DMS53 (cell line): ENCODE data around the gene TMED10.
"Not testable (repeated sequence)": the region's sequence is repeated elsewhere in the genome, so short reads cannot be mapped to it uniquely, and the experiment has no call there.

ENCODE experiments used
- DNase-seq: peaks from one replicate; lab custom pipeline; 2025; lab: John Stamatoyannopoulos, UW

TMED10 gene

DNA sequence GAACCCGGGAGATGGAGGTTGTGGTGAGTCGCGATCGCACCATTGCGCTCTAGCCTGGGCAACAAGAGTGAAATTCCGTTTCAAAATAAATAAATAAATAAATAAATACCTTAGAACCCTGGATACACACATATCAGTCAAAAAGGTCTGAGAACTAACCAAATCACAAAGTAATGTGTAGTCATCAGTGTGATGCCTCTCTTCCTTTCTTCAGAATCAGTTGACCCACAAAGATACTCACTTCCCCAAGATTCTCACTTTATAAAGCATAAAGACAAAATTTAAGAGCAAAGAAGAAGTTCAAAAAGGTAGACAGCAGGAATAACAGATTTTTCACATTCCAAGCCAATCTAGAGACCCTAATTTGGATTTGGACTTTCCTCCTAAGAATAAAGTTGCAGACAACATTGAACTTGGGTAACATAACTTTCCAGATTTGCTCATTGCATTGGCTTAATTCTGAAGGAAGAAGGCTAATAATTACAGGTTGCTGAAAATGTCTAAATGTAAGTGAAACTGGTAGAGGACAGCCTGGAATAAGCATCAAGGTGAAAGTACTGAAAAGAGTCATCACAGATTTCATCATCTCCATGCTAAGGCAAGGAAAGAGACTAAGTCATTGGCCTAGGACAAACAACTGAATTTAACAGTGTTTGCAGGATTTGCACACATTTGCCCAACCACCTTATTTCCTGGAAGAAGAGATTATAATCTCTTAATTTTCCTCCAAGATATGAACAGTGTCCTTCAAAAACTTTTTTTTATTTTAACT is 17.4 kb downstream of the TMED10 start:
- no peak for DNase-seq

DNA sequence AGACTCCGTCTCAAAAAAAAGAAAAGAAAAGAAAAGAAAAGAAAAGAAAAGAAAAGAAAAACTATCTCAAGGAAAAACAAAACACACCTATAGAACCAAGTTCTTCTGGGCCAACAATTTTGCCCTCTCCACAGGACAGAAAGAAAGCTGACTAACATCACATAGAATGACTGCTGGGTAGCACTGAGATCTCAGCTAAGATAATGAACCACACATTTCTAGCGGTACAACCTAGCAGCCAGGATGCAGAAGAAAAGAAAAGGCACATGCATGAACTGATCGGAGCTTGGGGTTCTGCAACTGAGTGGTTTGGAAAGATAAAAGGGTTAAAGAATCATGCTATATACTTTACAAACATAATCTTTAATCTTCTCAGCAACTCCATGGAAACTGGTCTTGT is 19.5 kb downstream of the TMED10 start:
- DNase-seq, result no peak

DNA sequence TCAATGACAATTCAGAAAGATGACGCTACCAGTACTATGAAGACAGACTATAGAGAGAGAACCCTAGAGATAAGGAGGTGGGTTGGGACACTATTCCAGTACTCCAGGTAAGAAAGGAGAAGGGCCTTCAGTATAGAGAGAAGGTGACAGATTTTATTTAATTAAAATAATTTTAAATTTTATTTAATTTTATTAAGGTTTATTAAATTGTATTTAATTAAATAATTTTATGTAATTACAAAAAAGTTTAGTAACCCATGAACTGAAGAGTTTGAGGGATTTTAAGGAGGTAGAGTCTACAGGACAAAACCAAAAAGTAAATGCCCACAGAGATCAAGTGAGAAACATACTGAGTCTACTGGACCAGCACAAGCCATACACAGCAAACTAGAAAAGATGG is 20.3 kb downstream of the TMED10 start:
- DNase-seq, result no peak

DNA sequence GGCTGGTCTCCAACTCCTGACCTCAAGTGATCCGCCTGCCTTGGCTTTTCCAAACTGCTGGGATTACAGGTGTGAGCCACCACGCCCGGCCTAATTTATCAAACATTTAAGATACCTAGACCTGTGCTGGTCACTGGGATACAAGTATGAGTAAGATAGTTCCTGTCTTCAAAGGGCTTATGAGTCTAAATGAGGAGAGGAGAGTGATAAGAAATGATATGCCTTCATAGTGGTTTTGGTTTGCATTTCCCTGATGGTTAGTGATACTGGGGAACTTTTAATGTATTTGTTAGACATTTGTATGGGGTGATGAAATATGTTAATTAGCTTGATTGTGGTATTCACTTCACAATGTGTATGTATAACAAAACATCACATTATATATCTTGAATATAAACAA is 21.2 kb downstream of the TMED10 start:
- no peak for DNase-seq

DNA sequence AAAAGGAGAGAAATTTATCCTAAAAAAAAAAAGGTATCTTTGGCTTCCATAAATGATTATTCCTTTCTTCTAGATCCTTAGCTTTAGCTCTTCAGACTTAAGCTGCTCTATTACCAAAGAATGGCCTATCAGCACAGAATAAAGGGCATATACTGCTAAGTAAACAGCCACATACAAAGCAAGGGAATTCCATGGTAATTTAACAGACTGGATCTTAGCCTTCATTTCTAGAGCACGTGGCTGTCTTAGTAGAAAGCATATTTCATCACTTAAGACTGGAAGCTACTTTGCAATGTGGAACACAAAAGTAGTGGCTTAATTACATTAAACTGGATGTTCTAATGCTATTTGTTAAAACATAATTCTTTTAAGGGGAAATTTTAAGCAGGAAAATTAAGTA is 23.1 kb downstream of the TMED10 start:
- no peak for DNase-seq

DNA sequence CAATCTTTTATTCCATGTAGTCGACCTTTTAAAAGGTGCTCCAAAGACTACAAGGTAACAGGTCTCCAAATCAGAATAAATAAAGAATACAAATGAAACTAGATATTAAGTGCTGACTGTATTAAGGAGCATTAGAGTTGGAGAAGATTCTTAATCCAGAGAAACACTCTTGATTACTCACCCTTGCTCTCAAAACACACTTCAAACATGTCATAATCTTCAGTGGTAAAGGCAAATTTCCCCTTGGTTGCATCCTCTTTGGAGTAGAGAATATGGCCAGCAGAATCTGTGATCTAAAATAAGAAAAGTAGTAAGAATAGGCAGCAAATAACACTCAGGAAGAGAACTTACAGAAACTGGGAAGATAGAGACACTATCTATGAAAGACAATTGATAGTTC is 24.6 kb downstream of the TMED10 start:
- no peak for DNase-seq

DNA sequence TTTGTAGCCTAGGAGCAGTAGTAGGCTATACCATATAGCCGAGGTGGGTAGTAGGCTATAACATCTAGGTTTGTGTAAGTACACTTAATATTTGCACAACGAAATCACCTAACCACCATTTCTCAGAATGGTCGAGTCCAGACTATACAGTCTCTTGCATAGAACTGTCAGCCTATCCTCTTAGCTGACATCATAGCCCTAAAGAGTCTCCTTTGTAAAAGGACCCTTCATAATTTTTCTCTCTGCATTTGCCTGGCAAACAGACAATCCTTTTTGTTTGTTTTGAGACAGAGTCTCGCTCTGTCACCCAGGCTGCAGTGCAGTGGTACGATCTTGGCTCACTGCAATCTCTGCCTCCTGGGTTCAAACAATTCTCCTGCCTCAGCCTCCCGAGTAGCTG is 25.8 kb downstream of the TMED10 start:
- not testable (repeated sequence) for DNase-seq

DNA sequence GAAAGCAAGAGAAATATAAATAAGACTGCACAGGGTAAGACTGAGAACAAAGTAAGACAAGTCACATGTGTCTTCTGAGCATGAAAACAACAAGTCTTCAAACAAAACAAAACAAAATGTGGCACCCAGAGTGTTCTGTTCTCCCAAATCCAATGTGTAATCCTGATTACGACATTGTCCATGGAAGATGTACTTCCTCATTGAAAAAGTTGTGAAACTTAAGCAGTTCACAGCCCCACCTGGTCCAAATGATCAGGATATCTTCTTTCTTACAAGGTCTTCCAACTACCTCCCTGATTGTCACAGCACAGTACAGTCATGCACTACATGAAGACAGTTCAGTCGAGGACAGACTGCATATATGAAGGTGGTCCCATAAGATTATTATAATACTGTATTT is 26.3 kb downstream of the TMED10 start:
- DNase-seq, result no peak

DNA sequence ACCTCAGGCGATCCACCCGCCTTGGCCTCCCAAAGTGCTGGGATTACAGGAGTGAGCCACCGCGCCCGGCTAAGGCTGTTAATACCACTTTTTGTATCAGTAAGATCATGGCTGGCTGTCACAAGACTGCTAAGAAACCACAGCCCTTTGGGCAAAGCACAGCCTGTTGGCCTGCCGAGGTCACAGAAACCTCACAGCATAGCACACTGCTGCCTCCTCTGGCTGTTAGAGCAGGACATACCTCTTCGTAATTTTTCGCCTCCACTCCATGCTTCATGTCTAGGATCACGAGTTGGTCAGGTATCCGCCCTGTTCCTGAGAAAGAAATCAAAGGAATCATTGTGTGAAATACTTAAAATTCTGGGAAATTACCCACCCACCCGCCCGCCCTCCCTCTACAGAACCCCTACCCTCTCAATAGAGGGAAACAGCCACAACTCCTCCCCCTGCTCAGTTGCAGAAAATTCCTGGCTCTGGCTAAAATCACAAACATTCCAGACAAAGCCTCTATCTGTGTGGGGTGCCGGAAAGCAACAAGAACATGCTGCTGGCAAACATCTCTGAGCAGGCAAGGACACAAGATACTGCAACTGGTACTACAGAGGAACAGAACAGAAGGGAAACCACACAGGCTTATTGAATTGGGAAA is 28.9 kb downstream of the TMED10 start:
- no peak for DNase-seq

DNA sequence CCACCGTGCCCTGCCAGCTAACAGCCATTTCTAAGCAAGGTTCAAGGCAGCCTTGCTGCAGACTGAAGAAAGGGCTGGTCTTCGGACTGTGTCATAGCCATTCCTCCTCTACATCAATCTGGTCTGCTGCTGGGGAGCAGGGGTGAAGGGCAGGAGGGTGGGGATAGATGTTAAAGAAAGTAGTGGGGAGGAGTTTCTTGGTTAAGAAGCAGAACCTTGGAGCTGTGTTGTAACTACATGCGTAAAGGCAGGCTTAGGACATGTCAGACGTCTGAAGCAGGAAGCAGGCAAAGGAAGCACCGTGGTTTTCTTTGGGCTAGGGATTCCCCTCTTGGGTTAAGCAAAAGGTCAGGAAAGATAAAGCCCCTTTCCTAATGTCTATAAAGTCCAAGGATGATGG is 31.5 kb downstream of the TMED10 start:
- DNase-seq, result no peak

DNA sequence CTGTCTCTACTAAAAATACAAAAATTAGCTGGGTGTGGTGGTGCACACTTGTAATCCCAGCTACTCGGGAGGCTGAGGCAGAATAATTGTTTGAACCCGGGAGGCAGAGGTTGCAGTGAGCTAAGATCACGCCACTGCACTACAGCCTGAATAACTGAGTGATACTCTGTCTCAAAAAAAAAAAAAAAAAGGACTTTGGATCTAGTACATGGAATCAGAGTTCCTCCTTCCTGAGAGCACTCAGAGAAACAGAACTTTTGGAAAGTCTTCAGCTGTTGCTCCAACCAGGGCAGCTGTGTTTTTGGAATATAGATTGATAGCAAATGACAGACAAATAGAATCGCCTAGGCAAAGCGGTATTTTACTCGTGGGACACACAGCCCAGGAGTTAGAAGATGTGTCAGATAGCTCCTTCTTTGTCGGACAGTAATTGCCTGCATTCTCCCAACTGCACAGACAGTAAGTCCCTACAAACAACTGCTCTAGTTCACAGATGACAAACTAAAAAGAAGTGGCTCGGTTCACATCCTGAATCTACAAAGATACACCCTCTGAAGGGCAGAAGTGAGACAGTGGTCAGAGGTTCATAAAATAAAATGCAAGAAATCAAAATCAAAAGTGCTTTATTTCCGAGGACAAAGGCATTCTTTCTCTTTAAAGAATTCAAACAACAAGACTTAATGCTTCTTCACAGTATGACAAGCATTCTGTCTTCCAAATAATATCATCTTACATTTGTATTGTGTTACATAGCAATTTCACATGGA is 32.5 kb downstream of the TMED10 start:
- no peak for DNase-seq

DNA sequence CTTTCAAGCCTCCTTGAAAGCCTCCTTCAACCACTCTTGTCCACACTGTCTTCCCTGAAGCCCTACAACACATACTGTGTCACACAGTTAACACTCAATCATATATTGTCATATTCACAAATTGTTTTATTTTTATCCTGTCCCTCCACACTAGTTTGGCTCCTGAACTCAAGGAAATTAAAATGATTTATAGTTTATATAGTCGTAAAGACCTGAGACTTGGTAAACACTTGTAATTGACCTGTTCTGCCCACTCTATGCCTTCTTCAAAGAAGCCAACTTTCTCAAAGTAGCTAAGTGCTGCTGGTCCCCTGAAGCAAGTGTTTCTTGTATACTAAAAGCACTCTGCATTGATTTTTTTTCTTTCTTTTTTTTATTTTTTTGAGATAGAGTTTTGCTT is 33.9 kb downstream of the TMED10 start:
- no peak for DNase-seq

DNA sequence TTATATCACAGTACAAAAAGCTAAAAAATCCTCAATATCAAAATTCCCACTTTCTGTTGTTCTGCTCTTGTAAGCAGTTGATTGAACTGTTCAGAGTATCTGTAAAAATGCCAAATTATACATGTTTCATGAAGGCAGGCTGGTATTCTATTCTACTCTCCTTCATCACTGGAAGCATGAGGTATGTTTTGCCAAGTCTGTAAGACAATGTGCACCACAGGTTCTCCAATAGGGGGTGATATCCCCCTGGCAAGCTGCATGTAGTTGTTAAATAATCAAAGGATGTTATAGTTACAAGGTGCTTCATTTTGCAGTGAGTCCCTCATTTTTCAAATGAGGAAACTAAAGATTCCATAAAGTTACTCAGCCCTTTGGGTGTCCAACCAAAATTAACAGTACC is 34.4 kb downstream of the TMED10 start:
- peak; percentile 46 for DNase-seq

DNA sequence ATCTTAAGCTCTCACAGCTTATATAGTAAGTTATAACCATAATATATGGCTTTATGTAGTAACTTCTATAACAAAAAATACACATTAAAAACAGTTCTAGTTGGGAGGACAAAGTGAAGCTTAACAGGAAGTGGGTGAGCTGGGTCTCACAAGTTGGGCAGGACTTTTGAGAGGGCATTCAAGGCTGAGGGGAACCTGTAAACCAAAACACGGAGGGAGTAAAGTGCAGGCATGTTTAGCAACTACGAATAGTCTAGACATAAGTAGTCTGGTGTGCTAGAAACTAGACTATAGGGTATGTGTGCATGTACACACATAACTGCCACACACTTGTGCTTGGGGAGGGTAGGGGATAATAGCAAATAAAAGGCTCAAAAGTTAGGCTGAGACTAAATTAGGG is 35.4 kb downstream of the TMED10 start:
- DNase-seq, result no peak

DNA sequence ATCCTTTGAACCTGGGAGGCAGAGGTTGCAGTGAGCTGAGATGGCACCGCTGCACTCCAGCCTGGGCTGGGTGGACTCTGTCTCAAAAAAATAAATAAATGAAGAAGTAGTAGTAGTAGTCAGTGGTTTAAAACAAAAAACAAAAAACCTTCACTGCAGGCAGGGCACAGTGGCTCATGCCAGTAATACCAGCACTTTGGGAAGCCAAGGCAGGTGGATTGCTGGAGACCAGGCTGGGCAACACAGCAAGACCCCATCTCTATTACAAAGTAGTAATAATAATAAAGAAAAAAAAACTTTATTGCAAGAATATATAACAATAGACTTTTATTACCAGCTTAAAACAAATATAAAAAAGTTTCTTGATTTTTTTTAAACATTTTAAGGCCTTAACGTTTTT is 35.8 kb downstream of the TMED10 start:
- DNase-seq, result no peak

DNA sequence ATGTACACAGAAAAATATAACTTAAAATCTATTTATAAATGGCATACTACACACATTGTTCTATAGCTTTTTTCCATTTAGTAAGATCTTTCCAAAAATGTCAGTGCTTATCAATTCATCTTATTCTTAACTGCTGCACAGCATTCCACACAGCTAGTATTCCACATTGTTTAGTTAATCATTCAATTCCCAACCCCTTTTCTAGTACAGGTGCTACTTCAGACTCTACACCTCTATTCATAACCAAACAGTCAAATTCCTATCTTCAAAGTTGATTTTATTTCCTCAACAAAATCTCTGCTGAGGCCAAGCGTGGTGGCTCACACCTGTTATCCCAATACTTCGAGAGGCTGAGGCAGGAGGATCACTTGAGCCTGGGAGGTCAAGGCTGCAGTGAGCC is 37.2 kb downstream of the TMED10 start:
- no peak for DNase-seq

DNA sequence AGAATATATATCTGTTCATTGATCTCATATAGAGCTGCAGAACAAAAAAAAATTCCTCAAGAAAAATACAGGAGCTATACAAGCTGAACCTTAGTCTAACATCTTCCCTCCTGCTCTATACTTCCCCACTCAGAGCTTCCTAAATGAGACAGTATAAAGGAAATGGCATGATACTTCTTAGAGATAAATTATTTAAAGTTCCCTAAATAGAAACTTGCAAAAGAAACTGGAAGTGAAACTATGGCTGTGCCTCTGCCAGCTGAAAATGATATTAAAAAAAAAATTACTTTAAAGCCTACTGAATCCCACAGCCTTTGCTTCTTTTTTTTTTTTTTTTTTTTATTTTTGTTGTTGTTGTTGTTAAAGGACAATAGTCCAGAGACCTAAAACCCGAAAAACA is 37.9 kb downstream of the TMED10 start:
- no peak for DNase-seq

DNA sequence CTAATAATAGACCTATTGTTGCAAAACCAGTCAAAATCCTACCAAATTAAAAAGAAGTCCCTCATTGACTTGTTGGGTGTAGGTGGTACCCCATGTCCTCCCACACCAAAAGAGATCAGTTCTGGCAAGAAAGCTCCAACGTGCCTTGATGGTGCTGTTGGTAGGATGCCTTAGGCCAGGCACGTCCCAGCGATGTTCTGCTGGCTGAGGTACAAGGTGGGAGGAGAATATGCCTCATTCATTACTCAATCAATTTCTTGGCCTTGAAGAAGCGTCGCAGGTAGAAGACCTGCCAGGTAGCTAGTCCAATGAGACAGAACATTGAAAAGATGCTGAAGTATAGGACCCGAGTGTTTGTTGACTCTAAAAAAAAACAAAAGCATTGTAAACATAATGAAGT is 41.8 kb downstream of the TMED10 start:
- no peak for DNase-seq

DNA sequence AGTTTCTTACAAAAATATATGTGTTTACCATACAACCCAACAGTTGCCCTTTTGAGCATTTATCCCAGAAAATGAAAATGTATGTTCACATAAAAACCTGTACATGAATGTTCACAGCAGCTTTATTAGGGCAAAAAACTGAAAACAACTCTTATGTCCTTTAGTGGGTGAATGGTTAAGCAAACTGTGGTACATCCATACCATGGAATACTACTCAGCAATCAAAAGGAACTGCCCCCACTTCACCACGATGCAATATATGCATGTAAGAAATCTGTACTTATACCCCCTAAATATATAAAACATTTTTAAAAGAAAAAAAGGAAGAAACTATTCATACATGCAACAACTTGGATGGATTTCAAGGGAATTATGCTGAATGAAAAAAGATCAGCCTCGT is 42.8 kb downstream of the TMED10 start:
- DNase-seq, result no peak

DNA sequence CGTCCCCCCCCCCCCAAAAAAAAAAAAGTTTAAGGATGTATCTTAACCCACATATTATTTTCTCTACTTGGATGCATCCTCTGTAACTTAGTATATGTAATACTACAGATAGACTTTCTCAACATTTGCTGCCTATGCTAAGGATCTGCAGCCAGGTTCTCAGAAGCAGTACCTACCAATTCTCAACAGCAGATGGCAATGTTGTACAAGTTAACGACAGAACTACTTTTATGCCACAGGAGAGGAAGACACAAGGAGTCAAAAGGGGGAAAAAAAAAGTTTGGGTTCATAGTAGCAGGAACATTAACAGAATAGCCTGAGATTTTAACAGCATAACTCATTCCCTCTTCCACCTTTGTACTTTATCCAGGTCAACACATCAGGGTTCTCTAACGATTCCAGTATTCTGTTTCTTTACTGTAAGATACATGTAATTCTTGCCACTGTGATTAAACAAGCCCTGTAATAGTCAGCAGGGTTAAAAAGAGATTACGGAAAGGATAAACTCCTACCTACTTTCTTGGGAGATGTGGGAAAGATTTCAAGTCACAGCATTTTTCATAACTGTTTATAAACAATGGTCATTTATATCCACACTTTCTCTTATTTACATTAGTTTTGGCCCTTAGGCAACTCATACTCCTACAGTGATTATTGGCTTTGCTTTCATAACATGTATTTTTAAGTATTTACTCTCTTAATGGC is 43.9 kb downstream of the TMED10 start:
- DNase-seq, result peak; percentile 77

DNA sequence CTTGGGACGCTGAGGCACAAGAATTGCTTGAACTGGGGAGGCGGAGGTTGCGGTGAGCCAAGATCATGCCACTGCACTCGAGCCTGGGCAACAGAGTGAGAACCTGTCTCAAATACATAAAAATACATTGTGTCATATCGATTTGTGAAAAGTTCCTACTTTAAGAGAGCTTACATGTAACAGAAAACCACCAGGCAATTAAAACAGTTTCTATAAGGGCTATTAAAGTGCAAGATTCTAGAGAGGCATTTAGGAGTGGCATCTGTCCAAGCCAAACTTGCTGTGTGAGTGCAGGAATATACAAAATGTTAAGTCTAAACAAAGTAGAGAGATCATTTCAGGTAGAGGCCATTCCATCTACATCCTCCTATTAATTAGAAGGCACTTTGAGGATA is 47.8 kb downstream of the TMED10 start:
- DNase-seq, result no peak

DNA sequence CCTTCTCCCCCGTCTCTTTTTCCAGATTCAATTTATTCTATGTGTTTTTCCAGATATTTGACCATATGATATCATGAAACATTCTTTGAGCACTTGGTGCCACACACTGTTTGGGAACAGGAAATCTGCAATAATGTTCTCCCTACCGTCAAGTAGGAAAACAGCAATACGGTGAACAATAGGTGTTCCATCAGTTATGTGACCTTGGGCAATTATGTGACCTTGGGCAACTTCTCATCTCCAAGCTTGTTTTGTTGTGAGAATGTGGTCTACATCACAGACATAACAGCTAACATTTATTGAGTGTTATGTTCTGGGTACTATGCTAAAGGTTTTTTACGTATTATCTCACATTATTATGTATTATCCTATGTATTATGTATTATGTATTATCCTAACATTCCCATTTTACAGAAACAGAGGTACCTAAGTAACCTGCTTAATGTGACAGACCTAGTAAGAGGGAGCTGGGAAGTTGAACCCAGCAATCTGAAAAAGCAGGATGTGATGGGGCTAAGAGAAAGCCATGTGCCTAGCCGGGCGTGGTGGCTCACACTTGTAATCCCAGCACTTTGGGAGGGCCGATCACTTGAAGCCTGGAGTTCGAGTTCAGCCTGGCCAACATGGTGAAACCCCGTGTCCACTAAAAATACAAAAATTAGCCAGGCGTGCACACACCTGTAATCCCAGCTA is 48.4 kb downstream of the TMED10 start:
- peak; percentile 26 for DNase-seq
